Retinal pigment epithelial cell (primary cell): Measurements from ENCODE around the gene PARD6B.

Experiments used
- DNase-seq: peaks from one replicate; pipeline ENCODE4 v3.0.0-alpha.2; 2010; ENCODE audit warnings: low read depth
- H3K4me3 ChIP-seq: 2 replicates; pipeline ENCODE4 v1.5.1; 2011; ENCODE audit warnings: mild to moderate bottlenecking, low read length, control low read depth, moderate library complexity
- TF ChIP-seq, protein P1 (sequence below): conservative IDR thresholded peaks from 2 replicates; pipeline ENCODE4 v1.5.1; 2011; ENCODE audit warnings: low read depth, low read length, control low read depth, inconsistent platforms

PARD6B gene

DNA sequence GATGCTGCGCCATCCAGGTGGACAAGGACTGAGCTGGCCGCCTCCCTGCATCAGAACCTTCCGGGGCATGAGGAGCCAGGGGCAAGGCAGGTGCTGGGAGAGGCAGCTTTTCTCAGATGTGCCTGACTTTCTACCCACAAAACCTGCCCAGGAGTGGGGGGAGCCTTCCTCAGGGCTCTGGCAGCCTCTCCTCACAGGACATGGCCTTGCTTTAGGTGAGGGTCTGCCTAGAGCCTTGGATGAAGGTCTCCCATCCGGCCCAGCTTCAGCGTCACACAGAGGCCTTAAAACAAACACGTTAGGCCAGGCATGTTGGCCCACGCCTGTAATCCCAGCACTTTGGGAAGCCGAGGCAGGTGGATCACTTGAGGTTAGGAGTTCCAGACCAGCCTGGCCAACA lies 70.9 kb downstream of the PARD6B start:
- TF ChIP-seq, protein P1, sequence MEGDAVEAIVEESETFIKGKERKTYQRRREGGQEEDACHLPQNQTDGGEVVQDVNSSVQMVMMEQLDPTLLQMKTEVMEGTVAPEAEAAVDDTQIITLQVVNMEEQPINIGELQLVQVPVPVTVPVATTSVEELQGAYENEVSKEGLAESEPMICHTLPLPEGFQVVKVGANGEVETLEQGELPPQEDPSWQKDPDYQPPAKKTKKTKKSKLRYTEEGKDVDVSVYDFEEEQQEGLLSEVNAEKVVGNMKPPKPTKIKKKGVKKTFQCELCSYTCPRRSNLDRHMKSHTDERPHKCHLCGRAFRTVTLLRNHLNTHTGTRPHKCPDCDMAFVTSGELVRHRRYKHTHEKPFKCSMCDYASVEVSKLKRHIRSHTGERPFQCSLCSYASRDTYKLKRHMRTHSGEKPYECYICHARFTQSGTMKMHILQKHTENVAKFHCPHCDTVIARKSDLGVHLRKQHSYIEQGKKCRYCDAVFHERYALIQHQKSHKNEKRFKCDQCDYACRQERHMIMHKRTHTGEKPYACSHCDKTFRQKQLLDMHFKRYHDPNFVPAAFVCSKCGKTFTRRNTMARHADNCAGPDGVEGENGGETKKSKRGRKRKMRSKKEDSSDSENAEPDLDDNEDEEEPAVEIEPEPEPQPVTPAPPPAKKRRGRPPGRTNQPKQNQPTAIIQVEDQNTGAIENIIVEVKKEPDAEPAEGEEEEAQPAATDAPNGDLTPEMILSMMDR = no peak
- no peak overlapping the region for H3K4me3 ChIP-seq
- no peak for DNase-seq

DNA sequence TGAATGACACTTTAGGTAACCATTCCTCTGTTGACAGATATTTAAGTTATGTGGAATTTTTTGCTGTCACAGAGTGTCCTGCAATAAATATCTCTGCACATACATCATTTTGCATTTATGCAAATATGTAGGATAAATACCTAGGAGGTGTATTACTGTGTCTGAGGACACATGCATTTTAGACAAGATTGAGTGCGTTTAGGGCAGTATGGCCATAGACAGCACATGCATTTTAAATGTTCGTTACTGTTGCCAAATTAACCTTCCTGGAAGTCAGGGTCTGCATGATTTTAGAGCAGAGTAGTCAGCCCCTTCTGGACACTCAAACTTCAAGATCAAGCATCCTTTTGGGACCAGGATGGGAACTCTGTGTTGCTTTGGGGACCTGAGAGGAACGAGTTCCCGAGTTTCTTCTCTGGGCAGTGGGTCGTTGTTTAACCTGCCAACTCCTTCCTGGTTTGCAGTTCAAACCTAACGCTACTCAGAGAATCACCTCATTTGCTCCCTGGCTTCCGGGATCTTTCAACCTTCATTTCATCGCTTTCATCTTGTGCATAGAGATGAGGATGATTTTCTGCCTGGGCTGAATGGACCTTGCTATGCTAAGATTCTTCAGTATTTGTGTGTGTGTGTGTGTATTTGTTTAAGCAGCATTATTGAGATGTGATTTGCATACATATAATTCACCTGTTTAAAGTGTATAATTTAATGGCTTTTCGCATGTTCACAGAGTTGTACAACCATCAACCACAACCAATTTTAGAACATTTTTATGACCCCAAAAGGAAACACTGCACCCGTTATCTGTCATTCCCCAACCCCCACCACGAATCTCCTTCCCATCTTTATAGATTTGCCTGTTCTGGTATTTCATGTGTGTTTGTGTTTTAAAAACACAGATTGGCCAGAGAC lies 73.3 kb downstream of the PARD6B start:
- no peak for DNase-seq

DNA sequence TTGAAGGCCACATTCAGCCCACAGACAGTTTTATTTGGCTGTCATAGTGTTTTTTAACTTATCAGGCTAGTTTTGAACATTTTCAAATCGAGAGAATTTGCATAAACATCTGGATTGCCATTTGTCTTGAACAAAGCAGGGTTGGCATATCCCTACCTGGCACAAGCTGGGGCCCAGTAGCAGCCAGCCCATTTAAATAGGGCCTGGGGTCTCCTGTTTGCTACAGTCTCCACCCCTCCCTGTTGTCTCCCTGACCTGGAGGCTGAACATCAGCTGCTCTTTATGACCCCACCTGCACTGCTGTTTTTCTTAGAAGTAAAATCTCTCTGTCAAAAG lies 73.9 kb downstream of the PARD6B start:
- H3K4me3 ChIP-seq = no peak overlapping the region
- DNase-seq = no peak
- TF ChIP-seq, protein P1 = no peak

More for the DNA sequence above, 73.3 kb downstream of the PARD6B start:
- H3K4me3 ChIP-seq = no peak overlapping the region
- TF ChIP-seq, protein P1 = no peak

DNA sequence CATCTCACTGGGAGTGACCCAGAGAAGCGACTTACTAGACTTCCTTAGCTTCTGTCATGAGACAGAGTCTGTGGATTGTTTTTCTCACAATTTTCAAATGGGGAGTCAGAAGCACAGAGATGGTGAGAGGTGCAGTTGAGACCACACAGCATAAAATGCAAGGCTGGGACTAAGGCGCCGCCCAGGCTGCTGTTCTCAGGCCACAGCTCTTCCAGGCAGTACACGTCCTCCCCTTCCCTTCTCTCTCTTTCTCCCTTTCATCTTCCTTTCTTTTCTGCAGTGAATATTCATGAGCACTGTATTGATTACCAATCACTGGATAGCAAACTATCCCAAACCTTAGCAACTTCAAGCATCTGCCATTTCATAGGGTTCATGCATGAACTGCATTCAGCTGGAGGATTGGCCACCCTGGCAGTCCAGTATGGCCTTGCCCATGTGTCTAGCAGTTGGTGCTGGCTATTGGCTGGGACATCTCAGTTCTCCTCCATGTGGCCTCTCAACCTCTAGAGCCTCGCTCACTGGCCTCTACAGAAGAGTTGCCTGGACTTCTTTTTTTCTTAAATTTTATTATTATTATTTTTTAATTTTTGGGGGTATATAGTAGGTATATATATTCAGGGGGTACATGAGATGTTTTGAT lies 74.9 kb downstream of the PARD6B start:
- TF ChIP-seq, protein P1 = no peak
- H3K4me3 ChIP-seq = no peak overlapping the region

More for the DNA sequence above, 74.9 kb downstream of the PARD6B start:
- no peak for DNase-seq
